ENCODE results near the gene GNB1L. TPM values are rescaled to one million over a fixed set of nuclear protein-coding genes. Genes with fewer than 3 reads are reported as not detected.

GNB1L gene
- total RNA-seq, 1 experiment from 2014 or later, result 10.3 TPM

DNA sequence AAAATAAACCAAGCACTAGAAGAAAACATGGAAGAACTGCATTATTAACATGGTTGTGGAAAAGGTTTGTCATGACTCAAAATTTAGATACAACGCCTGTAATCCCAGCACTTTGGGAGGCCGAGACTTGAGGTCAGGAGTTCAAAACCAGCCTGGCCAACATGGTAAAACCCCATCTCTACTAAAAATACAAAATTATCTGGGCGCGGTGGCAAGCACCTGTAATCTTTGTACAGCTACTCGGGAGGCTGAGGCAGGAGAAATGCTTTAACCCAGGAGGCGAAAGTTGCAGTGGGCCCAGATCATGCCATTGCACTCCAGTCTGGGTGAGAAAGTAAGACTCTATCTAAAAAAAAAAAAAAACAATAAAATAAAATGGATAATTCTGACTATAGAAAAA, 23.7 kb downstream of the GNB1L start:
- no peaks in the 10 kb centered on the region for H3K36me3 ChIP-seq (ENCODE audit: low read depth)
- H3F3A ChIP-seq (ENCODE audit: insufficient read depth, low read depth), result 0 out of 2 replicates have a peak, but pooled peaks cover 2% of the 10 kb centered on the region
- intact Hi-C loops (cut with micrococcal nuclease; ENCODE audit: unreplicated experiment), result no loop called here
- H2AFZ ChIP-seq, result no peak overlapping the region
- H3K27ac ChIP-seq, result no peak overlapping the region
- H3K4me1 ChIP-seq (replicated peaks; ENCODE audit: insufficient read depth), result peaks cover 3% of the 10 kb centered on the region; the same call in 1 of the 2 replicates
- ChIA-PET CTCF (no interaction called here), POLR2A (ENCODE audit: unreplicated experiment) (no interaction called here)
- DNase-seq, result no peak
- H4K20me1 ChIP-seq (ENCODE audit: insufficient read depth), result no peaks in the 10 kb centered on the region
- no peaks in the 10 kb centered on the region for H3K9me2 ChIP-seq (ENCODE audit: insufficient read depth)
- no TSS peak for BruUV-seq (replicated peaks)
- no peaks in the 10 kb centered on the region for H3K27me3 ChIP-seq (ENCODE audit: insufficient read depth, low read depth)
- H3K79me2 ChIP-seq (ENCODE audit: low read depth), result no peaks in the 10 kb centered on the region
- H3K4me3 ChIP-seq, result no peak overlapping the region
- TF ChIP-seq EZH2 (IDR thresholded peaks at IDR 0.05; ENCODE audit: low read depth) (no peak), CTCF (conservative IDR thresholded peaks at IDR 0.05) (no peak)
- no peaks in the 10 kb centered on the region for H3K9me3 ChIP-seq (ENCODE audit: insufficient read depth, low read depth)
- no peak overlapping the region for H3K4me2 ChIP-seq

- TF ChIP-seq EZH2 (IDR thresholded peaks at IDR 0.05; ENCODE audit: low read depth) (no peak), CTCF (conservative IDR thresholded peaks at IDR 0.05) (no peak)
- peaks cover 33% of the 10 kb centered on the region for H3K4me1 ChIP-seq (replicated peaks; ENCODE audit: insufficient read depth)
- H2AFZ ChIP-seq, result no peak overlapping the region
- H3K27me3 ChIP-seq (ENCODE audit: insufficient read depth, low read depth), result no peaks in the 10 kb centered on the region
- H4K20me1 ChIP-seq (ENCODE audit: insufficient read depth), result 0 out of 2 replicates have a peak, but pooled peaks cover 10% of the 10 kb centered on the region
- ChIA-PET CTCF (no interaction called here), POLR2A (ENCODE audit: unreplicated experiment) (no interaction called here)
- no peaks in the 10 kb centered on the region for H3K79me2 ChIP-seq (ENCODE audit: low read depth)
- no peak overlapping the region for H3K4me2 ChIP-seq
- H3K9me3 ChIP-seq (ENCODE audit: insufficient read depth, low read depth), result no peaks in the 10 kb centered on the region
- no peak overlapping the region for H3K27ac ChIP-seq
- no peak overlapping the region for H3K4me3 ChIP-seq
- H3K9me2 ChIP-seq (ENCODE audit: insufficient read depth), result no peaks in the 10 kb centered on the region
- peaks cover 30% of the 10 kb centered on the region for H3F3A ChIP-seq (ENCODE audit: insufficient read depth, low read depth)
- intact Hi-C loops (cut with micrococcal nuclease; ENCODE audit: unreplicated experiment), result no loop called here
- no peak for DNase-seq
- BruUV-seq (replicated peaks), result no TSS peak
- no peaks in the 10 kb centered on the region for H3K36me3 ChIP-seq (ENCODE audit: low read depth)
Observed at GRCh38 chr22:19828035-19828401, 26.7 kb downstream of the GNB1L start.

- Histone ChIP-seq H4K20me1 (ENCODE audit: insufficient read depth) (0 out of 2 replicates have a peak, but pooled peaks cover 12% of the 10 kb centered on the region), H2AFZ (no peak overlapping the region), H3K27me3 (ENCODE audit: insufficient read depth, low read depth) (no peaks in the 10 kb centered on the region), H3K4me1 (replicated peaks; ENCODE audit: insufficient read depth) (peaks cover 38% of the 10 kb centered on the region), H3K4me2 (no peak overlapping the region), H3F3A (ENCODE audit: insufficient read depth, low read depth) (peaks cover 32% of the 10 kb centered on the region), H3K27ac (no peak overlapping the region), H3K4me3 (no peak overlapping the region), H3K9me3 (ENCODE audit: insufficient read depth, low read depth) (no peaks in the 10 kb centered on the region), H3K9me2 (ENCODE audit: insufficient read depth) (no peaks in the 10 kb centered on the region), H3K79me2 (ENCODE audit: low read depth) (no peaks in the 10 kb centered on the region), H3K36me3 (ENCODE audit: low read depth) (no peaks in the 10 kb centered on the region)
- TF ChIP-seq CTCF (conservative IDR thresholded peaks at IDR 0.05), result no peak
- TF ChIP-seq EZH2 (IDR thresholded peaks at IDR 0.05; ENCODE audit: low read depth), result no peak
- intact Hi-C loops (cut with micrococcal nuclease; ENCODE audit: unreplicated experiment), result no loop called here
- POLR2A ChIA-PET (ENCODE audit: unreplicated experiment), result no interaction called here
- no peak for DNase-seq
- CTCF ChIA-PET, result no interaction called here
- no TSS peak for BruUV-seq (replicated peaks)
Observed at GRCh38 chr22:19827341-19828034, 27.2 kb downstream of the GNB1L start.
